ENCODE results near the gene NATD1. TPM values are rescaled to one million over a fixed set of nuclear protein-coding genes. Genes with fewer than 3 reads are reported as not detected.

NATD1 gene
- total and polyA plus RNA-seq, 10 of the 15 experiments (the other 5 are each of a cell fraction or from before 2014, with no cell fraction given): 0.02 to 0.33 (median 0.15) TPM

GRCh38 chr17:21301593-21302550 is 48.7 kb upstream of the NATD1 start:
- H2AFZ ChIP-seq (ENCODE audit: control insufficient read depth, low read depth, low read length): no peak overlapping the region
- FAIRE-seq (no peak), ATAC-seq (no peak), DNase-seq (ENCODE audit: low read depth, low spot score) (no peak)
- ChIA-PET RAD21 (ENCODE audit: unreplicated experiment) (no interaction called here), SMC1A (ENCODE audit: uncharacterized antibody, unreplicated experiment) (no interaction called here), CTCF (no interaction called here), POLR2A (no interaction called here)
- TF ChIP-seq KLF5 (IDR thresholded peaks at IDR 0.05; ENCODE audit: partially characterized antibody) (no peak), RBBP5 (conservative IDR thresholded peaks at IDR 0.05) (no peak), PML (IDR thresholded peaks at IDR 0.05; ENCODE audit: low read length) (no peak), SUZ12 (IDR thresholded peaks at IDR 0.05; ENCODE audit: unreplicated experiment) (no peak), GABPA (IDR thresholded peaks at IDR 0.05; ENCODE audit: low read depth) (no peak), KDM1A (IDR thresholded peaks at IDR 0.05; ENCODE audit: borderline replicate concordance) (no peak), TCF12 (IDR thresholded peaks at IDR 0.05; ENCODE audit: low read depth, low read length) (no peak), SMAD5 (IDR thresholded peaks at IDR 0.05; ENCODE audit: low read depth) (no peak), MAX (IDR thresholded peaks at IDR 0.05; ENCODE audit: low read depth, low read length) (no peak), STAT3 (IDR thresholded peaks at IDR 0.05; ENCODE audit: low read depth, low read length) (no peak), CTCF (IDR thresholded peaks at IDR 0.05 in 2 of 3, conservative IDR thresholded peaks at IDR 0.05 in 1 of 3; ENCODE audit: control insufficient read depth in 2 of 3, extremely low read depth in 1 of 3, insufficient read depth in 1 of 3, low read depth in 3 of 3, low read length in 3 of 3) (no peak), SREBF1 (IDR thresholded peaks at IDR 0.05; ENCODE audit: low read length) (no peak), CBFB (IDR thresholded peaks at IDR 0.05; ENCODE audit: low read depth) (no peak)
- H3K4me3 ChIP-seq: no peak overlapping the region
- in situ Hi-C loops (cut with MboI): loop anchor here (25.0 kb wide), 2 partner anchors 485 to 1185 kb away; no protein-coding TSS in a partner anchor
- H3K4me1 ChIP-seq (ENCODE audit: control insufficient read depth, insufficient read depth, low read length): no peaks in the 10 kb centered on the region
- intact Hi-C loops (cut with micrococcal nuclease; ENCODE audit: unreplicated experiment): no loop called here
- BruUV-seq (replicated peaks): no TSS peak
- no peak overlapping the region for H3K9ac ChIP-seq (ENCODE audit: control insufficient read depth, insufficient read depth, low read length)
- H3K9me3 ChIP-seq (replicated peaks; ENCODE audit: control insufficient read depth, insufficient read depth, low read length): no peaks in the 10 kb centered on the region; the same call in 2 of the 3 replicates
- peaks cover 3 to 22% of the 10 kb centered on the region in 2 experiments; a peak in 3 of 4 replicates for H3K36me3 ChIP-seq (ENCODE audit: control insufficient read depth in 2 of 2, insufficient read depth in 2 of 2, low read length in 1 of 2)
- no peaks in the 10 kb centered on the region; the same call in 1 of the 2 replicates for H4K20me1 ChIP-seq (ENCODE audit: control insufficient read depth, insufficient read depth)
- no peaks in the 10 kb centered on the region for H3K79me2 ChIP-seq (ENCODE audit: control insufficient read depth, insufficient read depth, low read length)
- no peaks in the 10 kb centered on the region for H3K27me3 ChIP-seq (replicated peaks in 1 of 2; ENCODE audit: control insufficient read depth in 2 of 2, insufficient read depth in 2 of 2, low read length in 1 of 2)
- H3K27ac ChIP-seq (ENCODE audit: control insufficient read depth, insufficient read depth): no peak overlapping the region
- no peak overlapping the region for H3K4me2 ChIP-seq (ENCODE audit: control insufficient read depth, insufficient read depth)
- 56% methylated on average over 19 of the region's 19 CpGs for WGBS (ENCODE audit: insufficient coverage, insufficient replicate concordance, low lambda C conversion rate, missing lambda C conversion rate)
